Measurements from ENCODE around the gene NCOA7. TPM values are rescaled to one million over a fixed set of nuclear protein-coding genes. Genes with fewer than 3 reads are reported as not detected.

The NCOA7 gene
- total and polyA plus RNA-seq, 2 of the 8 experiments (the other 6 are each of a cell fraction or from before 2014, with no cell fraction given) = 2.6 to 10.7 TPM

- TF ChIP-seq CHD7 (IDR thresholded peaks at IDR 0.05; ENCODE audit: insufficient replicate concordance, low read length) (peak; percentile 57), SUZ12 (IDR thresholded peaks at IDR 0.05; ENCODE audit: low read length) (no peak), YY1 (IDR thresholded peaks at IDR 0.05; ENCODE audit: low read depth, low read length) (peak; percentile 70), CBX8 (IDR thresholded peaks at IDR 0.05; ENCODE audit: borderline replicate concordance, low read depth, low read length) (no peak), SP1 (IDR thresholded peaks at IDR 0.05; ENCODE audit: low read depth, low read length) (no peak)
Observed at GRCh38 chr6:125745281-125746018, 45.3 kb upstream of the NCOA7 start (continued).
